Neural cell (in vitro differentiated cells): Measurements from ENCODE around the gene TFEB. TPM values are rescaled to one million over a fixed set of nuclear protein-coding genes. Genes with fewer than 3 reads are reported as not detected.

Experiments used
- H2AFZ ChIP-seq: fragments of 200-600, 300-800 bp; sonication (generic), shearing (Covaris generic); 2 replicates; pipeline ENCODE4 v1.6.0; 2014; ENCODE audit warnings: low read depth, mild to moderate bottlenecking, antibody characterized with exemption, low read length, moderate library complexity
- H3F3A ChIP-seq: fragments of 200-600 bp; shearing (Covaris generic); 2 replicates; pipeline ENCODE4 v1.6.1; 2016; ENCODE audit warnings: mild to moderate bottlenecking, moderate library complexity, mixed read lengths, antibody characterized with exemption, low read length; ENCODE audit not compliant: insufficient read depth, poor library complexity, severe bottlenecking
- H3K27ac ChIP-seq: fragments of 200-600, 300-800 bp; sonication (generic), shearing (Covaris generic); 2 replicates; pipeline ENCODE4 v1.5.1; 2014; ENCODE audit warnings: mild to moderate bottlenecking, low read length, moderate library complexity
- H3K27me3 ChIP-seq: fragments of 300-800, 200-600 bp; sonication (generic), shearing (Covaris generic); 2 replicates; pipeline ENCODE4 v1.6.0; 2014; ENCODE audit warnings: mild to moderate bottlenecking, low read depth, low read length, moderate library complexity; ENCODE audit not compliant: insufficient read depth
- H3K36me3 ChIP-seq: fragments of 300-800, 200-600 bp; sonication (generic), shearing (Covaris generic); 2 replicates; pipeline ENCODE4 v1.5.1; 2014; ENCODE audit warnings: mild to moderate bottlenecking, antibody characterized with exemption, low read length, moderate library complexity; ENCODE audit not compliant: insufficient read depth
- H3K4me2 ChIP-seq: fragments of 300-800, 200-600 bp; sonication (generic), shearing (Covaris generic); 2 replicates; pipeline ENCODE4 v1.6.0; 2014; ENCODE audit warnings: mild to moderate bottlenecking, low read length
- H3K4me3 ChIP-seq: fragments of 300-800, 200-600 bp; sonication (generic), shearing (Covaris generic); 2 replicates; pipeline ENCODE4 v1.5.1; 2014; ENCODE audit warnings: mild to moderate bottlenecking, low read length, moderate library complexity
- H3K79me2 ChIP-seq: fragments of 200-600 bp; shearing (Covaris generic); replicated peaks from 2 replicates; pipeline ENCODE4 v1.6.0; 2014; ENCODE audit warnings: mild to moderate bottlenecking, low read length, moderate library complexity; ENCODE audit not compliant: insufficient read depth
- H3K9ac ChIP-seq: fragments of 300-800, 200-600 bp; sonication (generic), shearing (Covaris generic); 2 replicates; pipeline ENCODE4 v1.6.1; 2016; ENCODE audit warnings: mild to moderate bottlenecking, low read length, mixed read lengths
- H3K9me2 ChIP-seq: fragments of 200-600 bp; shearing (Covaris generic); 2 replicates; pipeline ENCODE4 v1.6.1; 2016; ENCODE audit warnings: mild to moderate bottlenecking, low read length, mixed read lengths; ENCODE audit not compliant: insufficient read depth
- H3K9me3 ChIP-seq: fragments of 200-600, 300-800 bp; sonication (generic), shearing (Covaris generic); 2 replicates; pipeline ENCODE4 v1.6.1; 2016; ENCODE audit warnings: mild to moderate bottlenecking, mixed run types, low read length, moderate library complexity, mixed read lengths
- H4K20me1 ChIP-seq: fragments of 200-600 bp; shearing (Covaris generic); 2 replicates; pipeline ENCODE4 v1.6.1; 2016; ENCODE audit warnings: mild to moderate bottlenecking, mixed run types; ENCODE audit not compliant: insufficient read depth
- CTCF ChIP-seq: fragments of 450-650 bp; IDR thresholded peaks from 2 replicates; pipeline ENCODE4 v1.5.1; 2014; ENCODE audit warnings: antibody characterized with exemption, mild to moderate bottlenecking, moderate library complexity; ENCODE audit not compliant: poor library complexity, severe bottlenecking
- EP300 ChIP-seq: fragments of 450-650 bp; conservative IDR thresholded peaks from 2 replicates; pipeline ENCODE4 v1.6.1; 2014; ENCODE audit warnings: antibody characterized with exemption, mild to moderate bottlenecking, moderate library complexity; ENCODE audit not compliant: poor library complexity, severe bottlenecking
- EZH2 ChIP-seq: fragments of 200-600, 300-800 bp; shearing (Covaris generic), sonication (generic); IDR thresholded peaks from 2 replicates; pipeline ENCODE4 v1.6.1; 2014; ENCODE audit warnings: antibody characterized with exemption, low read length, borderline replicate concordance, mild to moderate bottlenecking; ENCODE audit not compliant: insufficient read depth, poor library complexity, severe bottlenecking
- MXI1 ChIP-seq: fragments of 450-650 bp; conservative IDR thresholded peaks from 2 replicates; pipeline ENCODE4 v1.6.1; 2014; ENCODE audit warnings: antibody characterized with exemption, mild to moderate bottlenecking; ENCODE audit not compliant: poor library complexity, severe bottlenecking
- POLR2AphosphoS5 ChIP-seq: IDR thresholded peaks from 2 replicates; pipeline ENCODE4 v1.6.1; 2012
- RAD21 ChIP-seq: fragments of 450-650 bp; conservative IDR thresholded peaks from 2 replicates; pipeline ENCODE4 v1.6.1; 2014; ENCODE audit warnings: antibody characterized with exemption, mild to moderate bottlenecking, moderate library complexity
- SMC3 ChIP-seq: fragments of 450-650 bp; conservative IDR thresholded peaks from 2 replicates; pipeline ENCODE4 v1.6.1; 2014; ENCODE audit warnings: antibody characterized with exemption, mild to moderate bottlenecking, moderate library complexity; ENCODE audit not compliant: poor library complexity
- TAF1 ChIP-seq: IDR thresholded peaks from 2 replicates; pipeline ENCODE4 v1.6.1; 2012; ENCODE audit warnings: low read depth
- polyA plus RNA-seq: library from polyadenylated mRNA; depleted of rRNA; stranded (reverse); fragments of >200 nt; gene quantifications from 2 replicates; pipeline ENCODE4 v1.2.3, GENCODE V29; 2014
- TF ChIP-seq, protein P1 (sequence below): IDR thresholded peaks from 2 replicates; pipeline ENCODE4 v1.6.1; 2012; ENCODE audit warnings: borderline replicate concordance

TFEB gene
- polyA plus RNA-seq, 1 donor from 2014 or later = 0.24 TPM

DNA sequence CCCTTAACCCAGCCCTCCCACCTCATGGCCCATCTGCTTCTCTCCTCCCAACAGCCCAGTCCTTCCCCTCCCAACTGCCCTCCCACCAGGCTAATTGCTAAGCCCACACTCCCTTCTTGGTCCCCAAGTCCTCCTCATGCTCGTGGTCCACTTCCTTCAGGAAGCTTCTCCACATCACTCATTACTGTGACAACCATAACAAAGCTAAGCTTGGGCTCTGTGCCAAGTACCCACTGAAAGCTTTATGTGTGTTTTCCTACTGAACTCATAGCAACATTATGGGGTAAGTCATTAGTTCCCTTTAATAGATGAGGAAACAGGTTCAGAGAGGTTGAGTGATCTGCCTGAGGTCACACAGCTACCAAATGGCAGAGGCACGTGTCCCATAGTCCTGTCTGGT lies 28.1 kb upstream of the TFEB start:
- Histone ChIP-seq H4K20me1 (no peaks in the 10 kb centered on the region), H3K9ac (no peak overlapping the region), H3K36me3 (no peaks in the 10 kb centered on the region), H2AFZ (no peak overlapping the region), H3K79me2 (no peaks in the 10 kb centered on the region), H3K4me3 (no peak overlapping the region), H3K9me2 (no peaks in the 10 kb centered on the region), H3K27ac (no peak overlapping the region), H3K9me3 (no peaks in the 10 kb centered on the region), H3F3A (no peaks in the 10 kb centered on the region), H3K27me3 (no peaks in the 10 kb centered on the region), H3K4me2 (no peak overlapping the region)
- TF ChIP-seq TAF1 (no peak), CTCF (no peak), EZH2 (no peak), MXI1 (no peak), SMC3 (no peak), POLR2AphosphoS5 (no peak), RAD21 (no peak), EP300 (no peak)
- TF ChIP-seq, protein P1, sequence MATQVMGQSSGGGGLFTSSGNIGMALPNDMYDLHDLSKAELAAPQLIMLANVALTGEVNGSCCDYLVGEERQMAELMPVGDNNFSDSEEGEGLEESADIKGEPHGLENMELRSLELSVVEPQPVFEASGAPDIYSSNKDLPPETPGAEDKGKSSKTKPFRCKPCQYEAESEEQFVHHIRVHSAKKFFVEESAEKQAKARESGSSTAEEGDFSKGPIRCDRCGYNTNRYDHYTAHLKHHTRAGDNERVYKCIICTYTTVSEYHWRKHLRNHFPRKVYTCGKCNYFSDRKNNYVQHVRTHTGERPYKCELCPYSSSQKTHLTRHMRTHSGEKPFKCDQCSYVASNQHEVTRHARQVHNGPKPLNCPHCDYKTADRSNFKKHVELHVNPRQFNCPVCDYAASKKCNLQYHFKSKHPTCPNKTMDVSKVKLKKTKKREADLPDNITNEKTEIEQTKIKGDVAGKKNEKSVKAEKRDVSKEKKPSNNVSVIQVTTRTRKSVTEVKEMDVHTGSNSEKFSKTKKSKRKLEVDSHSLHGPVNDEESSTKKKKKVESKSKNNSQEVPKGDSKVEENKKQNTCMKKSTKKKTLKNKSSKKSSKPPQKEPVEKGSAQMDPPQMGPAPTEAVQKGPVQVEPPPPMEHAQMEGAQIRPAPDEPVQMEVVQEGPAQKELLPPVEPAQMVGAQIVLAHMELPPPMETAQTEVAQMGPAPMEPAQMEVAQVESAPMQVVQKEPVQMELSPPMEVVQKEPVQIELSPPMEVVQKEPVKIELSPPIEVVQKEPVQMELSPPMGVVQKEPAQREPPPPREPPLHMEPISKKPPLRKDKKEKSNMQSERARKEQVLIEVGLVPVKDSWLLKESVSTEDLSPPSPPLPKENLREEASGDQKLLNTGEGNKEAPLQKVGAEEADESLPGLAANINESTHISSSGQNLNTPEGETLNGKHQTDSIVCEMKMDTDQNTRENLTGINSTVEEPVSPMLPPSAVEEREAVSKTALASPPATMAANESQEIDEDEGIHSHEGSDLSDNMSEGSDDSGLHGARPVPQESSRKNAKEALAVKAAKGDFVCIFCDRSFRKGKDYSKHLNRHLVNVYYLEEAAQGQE = no peak

GRCh38 chr6:41759905-41760579 lies 24.6 kb upstream of the TFEB start:
- no peaks in the 10 kb centered on the region for H3K36me3 ChIP-seq
- no peak for TF ChIP-seq EP300
- no peak for TF ChIP-seq TAF1
- TF ChIP-seq MXI1 = no peak
- no peak for TF ChIP-seq POLR2AphosphoS5
- no peak for TF ChIP-seq CTCF
- TF ChIP-seq RAD21 = no peak
- TF ChIP-seq EZH2 = no peak
- TF ChIP-seq, protein P1 = no peak
- no peak for TF ChIP-seq SMC3
- no peak overlapping the region for H2AFZ ChIP-seq
- no peaks in the 10 kb centered on the region for H3K79me2 ChIP-seq
- H3K9ac ChIP-seq = no peak overlapping the region
- no peaks in the 10 kb centered on the region for H3F3A ChIP-seq
- no peaks in the 10 kb centered on the region for H4K20me1 ChIP-seq
- no peaks in the 10 kb centered on the region for H3K9me2 ChIP-seq
- no peak overlapping the region for H3K27ac ChIP-seq
- H3K4me3 ChIP-seq = no peak overlapping the region
- no peaks in the 10 kb centered on the region for H3K9me3 ChIP-seq
- H3K27me3 ChIP-seq = no peaks in the 10 kb centered on the region
- H3K4me2 ChIP-seq = no peak overlapping the region
